HG03097 (cell line): ENCODE measurements around the gene KRTAP22-2.

Source experiments
- ATAC-seq: cut with Tn5 transposase; IDR thresholded peaks from one replicate; pipeline ENCODE4 v1.9.1; 2021; ENCODE audit not compliant: unreplicated experiment, low FRiP score

The KRTAP22-2 gene

DNA sequence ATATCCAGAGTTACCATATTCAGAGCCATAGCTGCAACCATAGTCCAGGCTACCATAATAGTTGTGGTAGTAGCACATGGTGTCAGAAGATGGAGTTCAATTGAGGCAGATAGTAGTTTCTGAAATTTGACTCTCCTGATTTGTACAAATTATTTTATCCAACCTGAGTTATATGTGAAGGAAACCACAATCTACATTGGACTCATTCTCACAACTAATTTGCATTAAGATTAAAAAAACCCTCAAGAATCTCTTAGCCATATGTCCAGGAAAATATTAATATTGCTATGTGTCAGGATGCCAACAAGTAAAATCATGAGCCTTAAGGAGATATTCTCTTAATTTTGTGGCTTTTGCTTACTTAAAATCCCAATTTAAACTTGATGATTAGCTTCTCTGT, at the start of gene KRTAP22-2:
Gene KRTAP22-2, minus strand, starts transcription at position 101 of the 400 bp plus-strand sequence.
- no peak for ATAC-seq

DNA sequence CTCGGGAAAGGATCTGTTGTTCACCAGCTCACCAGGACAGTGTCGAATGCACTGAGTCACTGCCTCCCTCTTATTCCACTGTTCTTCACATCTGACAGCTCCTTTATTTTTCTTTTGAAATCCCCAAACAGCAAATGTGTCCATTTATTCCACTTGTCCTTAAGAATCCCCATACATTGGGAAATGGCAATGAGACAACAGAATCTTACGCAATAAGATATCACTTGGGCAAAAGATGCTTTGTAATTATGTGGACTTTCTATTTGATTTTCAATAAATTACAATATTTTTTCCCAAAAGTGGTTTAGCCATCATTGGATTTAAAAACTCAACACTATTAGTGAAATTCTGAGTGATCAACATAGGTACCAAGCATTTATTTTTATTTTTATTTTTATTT, 48.5 kb upstream of the KRTAP22-2 start:
- no peak for ATAC-seq

DNA sequence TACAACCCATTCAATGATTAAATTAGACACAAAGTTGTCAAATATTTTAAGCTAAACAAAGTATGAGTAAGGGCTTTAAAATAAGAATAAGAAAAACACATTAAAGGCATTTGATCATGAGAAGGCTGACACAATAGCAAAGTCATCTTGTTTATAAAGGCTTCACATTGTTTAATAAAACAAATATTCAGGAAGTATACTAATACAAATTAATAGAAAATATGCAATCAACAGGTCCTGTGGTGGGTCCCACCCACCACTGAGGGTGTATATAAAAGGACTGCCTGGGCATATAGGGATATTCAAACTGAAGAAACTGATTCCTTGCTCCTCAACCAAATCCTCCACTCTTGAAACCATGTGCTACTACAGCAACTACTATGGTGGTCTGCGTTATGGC, 44.7 kb upstream of the KRTAP22-2 start, which contains the start of gene KRTAP20-2:
Gene KRTAP20-2, plus strand, starts transcription at position 301 of the 400 bp plus-strand sequence. Its CDS starts 58 bp downstream, at position 359.
- ATAC-seq: no peak

DNA sequence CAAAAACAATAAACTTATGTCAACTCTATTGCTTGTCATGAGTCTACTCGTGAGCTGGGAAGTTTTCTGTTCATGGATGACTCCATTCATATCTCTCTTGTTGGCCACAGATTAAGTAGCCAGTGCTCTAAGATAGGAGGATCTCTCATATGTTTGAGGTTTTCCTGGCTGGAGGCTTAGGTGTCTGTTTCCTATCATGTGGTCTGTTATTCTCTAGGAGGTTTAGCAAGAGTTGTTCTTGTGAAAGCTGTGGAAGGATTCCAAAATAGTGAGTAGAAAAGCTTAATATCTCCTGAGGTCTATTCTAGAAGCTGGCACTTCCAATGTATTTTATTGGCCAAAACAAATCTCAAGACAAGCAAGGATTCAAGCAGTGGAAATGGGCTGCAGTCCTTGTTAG, 39.0 kb upstream of the KRTAP22-2 start:
- ATAC-seq: no peak

DNA sequence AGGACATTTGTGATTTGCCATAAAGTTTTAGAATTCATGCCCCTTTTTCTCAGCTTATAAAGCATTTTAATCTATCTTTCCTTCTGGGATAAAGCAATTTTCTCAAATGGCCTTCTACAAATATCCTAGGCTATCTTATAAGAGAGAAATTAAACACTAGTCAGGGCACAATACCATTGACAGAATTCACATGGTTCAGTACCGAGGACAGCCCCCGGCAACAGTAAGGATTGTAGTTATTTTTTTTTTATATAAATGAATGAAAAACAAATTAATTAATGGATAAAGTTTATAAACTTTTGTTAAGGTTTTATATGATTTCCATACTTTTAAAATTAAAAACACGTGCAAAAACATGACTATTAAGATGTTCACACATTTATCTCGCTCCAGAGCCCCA, 37.9 kb upstream of the KRTAP22-2 start:
- ATAC-seq: no peak

DNA sequence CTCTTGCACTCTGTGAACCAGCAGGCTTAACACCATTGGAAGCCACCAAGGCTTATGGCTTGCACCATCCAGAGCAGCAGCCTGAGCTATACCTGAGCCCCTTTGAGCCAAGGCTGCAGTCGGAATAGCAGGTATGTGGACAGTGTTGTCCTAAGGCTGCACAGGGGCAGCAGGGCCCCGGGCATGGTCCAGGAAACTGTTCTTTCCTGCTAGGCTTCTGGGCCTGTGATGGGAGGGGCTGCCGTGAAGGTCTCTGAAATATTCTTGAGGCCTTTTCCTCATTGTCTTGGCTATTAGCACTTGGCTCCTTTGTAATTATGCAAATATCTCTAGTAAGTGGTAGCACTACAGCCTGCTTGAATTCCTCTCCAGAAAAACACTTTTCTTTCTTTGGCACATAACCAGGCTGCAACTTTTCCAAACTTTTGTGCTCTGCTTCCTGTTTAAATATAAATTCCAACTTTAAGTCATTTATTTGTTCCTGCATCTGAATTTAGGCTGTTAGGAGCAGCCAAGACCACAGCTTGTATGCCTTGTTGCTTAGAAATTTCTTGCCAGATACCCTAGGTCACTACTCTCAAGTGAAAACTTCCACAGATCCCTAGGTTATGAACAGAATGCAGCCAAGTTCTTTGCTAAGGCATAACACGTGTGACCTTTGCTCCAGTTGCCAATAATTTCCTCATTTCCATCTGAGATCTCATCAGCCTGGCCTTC, 35.4 kb upstream of the KRTAP22-2 start:
- ATAC-seq: no peak

DNA sequence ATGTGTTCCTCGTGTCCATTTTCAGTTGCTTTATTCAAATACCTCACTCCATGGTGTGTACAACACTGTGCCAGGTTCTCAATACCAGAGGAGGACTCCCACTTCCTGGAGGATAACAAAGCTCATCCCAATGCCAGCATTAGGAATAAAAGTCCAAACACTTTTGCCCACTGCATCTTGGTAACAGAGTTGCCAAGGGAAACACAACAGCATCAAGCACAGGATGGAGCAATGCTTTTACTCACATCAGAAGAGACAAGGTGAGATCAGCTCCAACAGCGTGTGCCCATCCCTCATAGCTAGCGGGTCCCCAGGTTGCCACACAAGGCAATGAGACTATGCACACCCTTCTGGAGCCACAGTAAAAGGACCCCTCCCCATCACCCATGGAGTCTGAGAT, 33.2 kb upstream of the KRTAP22-2 start:
- ATAC-seq: no peak

DNA sequence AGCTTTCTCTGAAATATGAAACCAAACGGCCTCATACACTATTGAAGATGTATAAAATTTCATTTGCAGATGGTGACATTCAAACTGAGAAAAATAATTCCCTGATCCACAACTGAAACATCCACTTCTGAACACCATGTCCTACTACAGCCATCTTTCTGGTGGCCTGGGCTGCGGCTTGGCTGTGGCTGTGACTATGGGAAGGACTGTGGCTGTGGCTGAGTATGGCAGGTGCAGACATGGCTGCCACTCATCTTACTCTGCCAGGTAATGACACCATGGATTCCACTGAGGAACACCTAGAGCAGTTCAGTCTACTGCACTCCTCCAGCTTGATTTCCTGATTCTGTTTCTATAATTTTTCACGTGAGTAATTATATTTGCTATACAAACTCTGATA, 30.3 kb upstream of the KRTAP22-2 start, which contains the start of gene KRTAP20-4:
Gene KRTAP20-4, plus strand, starts transcription at position 106 of the 400 bp plus-strand sequence.
- ATAC-seq: no peak

DNA sequence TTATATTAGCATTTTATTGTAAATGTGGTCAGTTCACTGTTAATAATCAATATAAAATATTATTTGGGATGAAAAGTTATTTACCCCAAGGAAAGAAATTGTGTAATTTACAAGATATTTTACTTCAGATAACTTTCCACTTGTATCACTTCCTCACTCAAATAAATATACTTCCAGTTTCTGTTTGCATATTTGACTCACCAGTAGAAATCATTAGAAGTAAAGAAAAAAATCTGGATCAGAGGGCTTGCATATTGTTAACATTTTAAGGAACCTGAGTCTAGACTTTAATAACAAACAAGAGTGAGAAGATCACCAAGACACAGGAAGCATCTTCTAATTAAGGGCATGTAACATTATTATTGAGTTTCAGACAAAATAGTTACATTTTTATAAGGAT, 29.9 kb upstream of the KRTAP22-2 start:
- ATAC-seq: no peak

DNA sequence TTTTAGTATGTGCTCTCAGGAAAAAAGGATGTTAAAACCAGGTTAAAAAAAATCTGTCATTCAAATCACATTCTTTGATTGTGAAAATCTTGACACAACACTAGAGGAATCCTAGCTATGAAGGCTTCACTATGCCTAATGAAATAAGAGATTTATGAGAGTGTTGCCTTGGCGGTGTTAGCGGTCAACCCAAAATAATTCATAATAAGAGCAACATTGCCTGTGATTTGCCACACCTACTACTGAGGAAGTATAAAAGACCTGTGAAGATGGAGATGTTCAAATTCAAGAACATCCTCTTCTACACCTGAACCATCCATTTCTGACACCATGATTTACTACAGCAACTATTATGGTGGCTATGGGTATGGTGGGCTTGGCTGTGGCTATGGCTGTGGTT, 25.9 kb upstream of the KRTAP22-2 start, which contains the start of gene KRTAP20-1:
Gene KRTAP20-1, plus strand, starts transcription at position 301 of the 400 bp plus-strand sequence. Its CDS starts 30 bp downstream, at position 331.
- no peak for ATAC-seq

DNA sequence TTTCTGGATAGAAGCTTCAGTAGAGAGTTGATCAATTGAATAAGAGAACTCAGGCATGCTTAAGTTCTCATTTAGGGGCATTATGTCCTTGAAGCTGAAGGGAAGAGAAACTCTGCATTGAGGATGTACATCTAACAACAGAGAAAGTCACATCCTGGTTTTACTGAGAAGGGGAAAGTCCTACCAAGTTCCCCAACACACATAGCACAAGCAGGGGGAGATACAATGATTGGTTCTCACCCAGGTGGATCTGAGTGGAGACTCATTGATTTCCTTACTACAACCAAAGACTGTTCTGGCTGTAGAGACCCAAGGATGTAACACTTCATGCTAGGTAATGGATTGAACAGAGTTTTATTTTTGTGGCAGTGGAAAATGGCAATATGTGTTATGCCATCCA, 25.0 kb upstream of the KRTAP22-2 start:
- no peak for ATAC-seq

DNA sequence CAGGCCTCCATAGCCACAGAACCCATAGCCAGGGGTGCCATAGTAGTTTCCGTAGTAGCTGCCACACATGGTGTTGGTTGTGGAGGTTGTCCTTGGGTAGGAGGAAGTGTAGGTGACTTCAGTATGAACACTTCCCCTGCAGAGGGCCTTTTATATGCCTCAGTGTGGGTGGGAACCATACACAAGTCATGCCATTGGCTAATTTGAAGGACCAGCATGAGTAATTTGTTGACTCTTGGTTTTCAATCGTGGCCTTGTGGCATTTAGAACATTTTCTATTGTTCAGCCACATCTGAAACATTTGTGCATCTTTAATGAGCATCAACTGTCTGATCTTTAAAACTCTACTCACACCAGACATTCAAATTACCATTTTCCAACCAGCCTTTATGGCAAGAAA, 23.6 kb upstream of the KRTAP22-2 start, which contains the start of gene KRTAP6-1:
Gene KRTAP6-1, minus strand, starts transcription at position 95 of the 400 bp plus-strand sequence. Its CDS starts 26 bp downstream, at position 69.
- ATAC-seq: no peak

DNA sequence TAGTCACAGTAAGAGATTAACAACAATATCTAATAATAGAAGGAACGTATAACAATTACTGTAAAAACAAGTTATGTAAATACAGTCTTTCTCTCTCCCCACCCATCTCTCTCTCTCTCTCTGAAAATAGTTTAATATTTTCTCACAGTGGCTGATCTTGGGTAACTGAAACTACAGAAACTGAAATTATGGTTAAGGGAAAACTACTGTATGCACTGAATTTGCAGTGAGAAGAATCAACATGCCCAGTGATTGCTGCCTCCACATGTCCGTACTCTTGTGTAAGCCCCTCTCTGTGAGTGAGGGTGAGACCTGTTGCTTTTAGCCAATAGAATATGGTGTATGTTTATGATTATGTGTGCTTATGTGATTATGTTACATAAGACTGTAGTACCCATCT, 21.9 kb upstream of the KRTAP22-2 start:
- ATAC-seq: no peak

DNA sequence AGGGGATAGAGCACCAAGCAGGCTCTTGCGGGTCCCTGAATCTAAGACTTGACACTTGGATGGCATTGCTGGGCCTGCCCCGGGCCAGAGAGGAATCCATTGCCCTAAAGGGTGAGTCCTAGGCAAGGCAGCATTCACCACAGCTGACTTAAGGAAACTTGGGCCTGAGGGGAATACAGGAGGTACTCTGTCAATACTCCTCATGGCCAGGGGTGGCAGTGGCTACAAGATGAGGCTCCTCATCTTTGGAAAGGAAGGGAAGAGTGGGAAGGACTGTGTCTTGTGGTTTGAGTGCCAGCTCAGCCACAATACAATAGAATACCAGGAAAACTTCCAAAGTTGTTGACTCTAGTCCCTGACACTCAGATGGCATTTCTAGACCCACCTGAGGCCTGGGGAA, 15.8 kb upstream of the KRTAP22-2 start:
- ATAC-seq: no peak

DNA sequence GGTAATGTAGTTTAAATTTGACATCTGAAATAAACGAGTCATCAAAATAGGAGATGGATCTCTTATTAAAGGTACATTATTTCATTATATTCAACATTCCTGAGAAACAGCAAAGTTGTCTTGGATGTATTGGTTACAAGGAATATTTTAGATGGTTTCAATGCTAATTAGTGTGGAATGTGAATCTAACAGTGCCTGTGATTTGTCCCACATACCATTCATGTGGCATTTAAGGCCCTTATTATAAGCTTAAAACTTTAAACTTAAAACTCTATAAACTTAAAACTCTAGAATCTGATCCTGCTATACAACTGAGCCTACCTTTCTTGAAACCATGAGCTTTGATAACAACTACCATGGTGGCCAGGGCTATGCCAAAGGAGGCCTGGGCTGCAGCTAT, 10.6 kb upstream of the KRTAP22-2 start, which contains the start of gene KRTAP22-1:
Gene KRTAP22-1, plus strand, starts transcription at position 301 of the 400 bp plus-strand sequence.
- ATAC-seq: no peak

DNA sequence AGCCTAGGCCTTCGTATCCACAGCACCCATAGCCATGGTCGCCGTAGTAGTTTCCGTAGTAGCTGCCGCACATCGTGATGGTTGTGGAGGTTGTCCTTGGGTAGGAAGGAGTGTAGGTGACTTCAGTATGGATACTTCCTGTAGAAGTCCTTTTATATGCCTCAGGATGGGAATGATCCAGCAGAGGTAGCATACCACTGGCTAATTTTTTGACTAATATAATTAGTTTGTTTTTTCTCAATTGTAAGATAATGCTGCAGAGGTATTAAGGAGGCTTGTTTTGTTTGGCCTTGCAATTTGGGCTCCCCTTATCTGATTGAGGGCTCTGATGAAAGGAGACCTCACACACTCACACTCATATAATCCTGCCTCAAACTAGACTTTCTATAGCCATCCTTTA, 8.6 kb upstream of the KRTAP22-2 start, which contains the start of gene KRTAP6-2:
Gene KRTAP6-2, minus strand, starts transcription at position 101 of the 400 bp plus-strand sequence. Its CDS starts 28 bp downstream, at position 73.
- ATAC-seq: no peak

DNA sequence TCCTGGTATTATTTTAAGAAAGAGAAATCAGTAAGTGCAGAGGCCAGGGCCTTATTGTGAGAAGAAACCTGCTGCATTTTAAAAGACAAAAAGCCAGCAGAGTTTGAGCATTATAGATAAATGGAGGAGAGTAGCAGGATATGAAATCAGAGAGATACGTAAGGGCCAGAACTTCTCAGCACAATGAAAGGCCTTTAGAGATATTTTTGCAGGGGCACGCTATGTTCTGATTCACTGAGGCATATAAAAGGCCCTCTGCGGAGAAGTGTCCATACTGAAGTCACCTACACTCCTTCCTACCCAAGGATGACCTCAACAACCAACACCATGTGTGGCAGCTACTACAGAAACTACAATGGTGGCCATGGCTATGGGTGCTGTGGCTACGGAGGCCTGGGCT, 1.9 kb upstream of the KRTAP22-2 start, which contains the start of gene KRTAP6-3:
Gene KRTAP6-3, plus strand, starts transcription at position 301 of the 400 bp plus-strand sequence. Its CDS starts 6 bp downstream, at position 307.
- ATAC-seq: no peak

DNA sequence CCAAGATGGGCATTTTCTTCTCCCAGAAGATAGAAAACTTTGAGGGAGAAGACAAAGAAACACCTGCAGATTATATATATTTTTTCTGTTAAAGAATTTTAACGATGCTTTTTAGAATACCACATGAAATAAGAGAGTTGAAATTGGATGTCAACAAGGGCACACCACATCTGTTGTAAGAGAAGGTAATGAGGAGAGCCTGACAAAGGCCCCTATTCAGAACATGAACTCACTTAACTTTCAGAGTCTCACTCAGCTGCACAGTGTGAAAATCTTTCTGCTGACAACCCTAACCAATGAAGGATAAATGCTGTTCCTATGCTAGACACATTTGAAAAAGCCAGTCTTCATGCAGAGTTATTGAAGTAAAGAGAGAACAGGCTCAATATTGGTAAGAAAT, 7.3 kb downstream of the KRTAP22-2 start:
- ATAC-seq: no peak

DNA sequence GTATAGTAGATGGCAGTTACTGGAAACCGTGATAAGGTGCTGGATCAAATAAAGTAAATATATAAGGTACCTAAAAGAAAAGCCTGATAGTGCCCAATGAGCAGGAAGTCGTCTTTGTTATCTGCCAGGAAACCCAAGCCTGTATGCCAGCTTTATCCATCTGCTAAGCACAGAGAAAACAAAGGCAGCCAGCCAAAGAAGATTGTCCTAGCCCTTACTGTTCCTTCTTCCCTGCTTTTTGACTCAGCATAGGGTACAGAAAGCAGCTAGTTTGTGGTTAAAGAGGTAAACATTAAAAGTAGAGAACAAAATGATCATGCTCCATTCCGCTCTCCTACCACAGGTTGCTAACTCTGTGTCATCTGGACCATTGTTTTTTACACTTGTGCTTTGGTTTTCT, 10.1 kb downstream of the KRTAP22-2 start:
- no peak for ATAC-seq

DNA sequence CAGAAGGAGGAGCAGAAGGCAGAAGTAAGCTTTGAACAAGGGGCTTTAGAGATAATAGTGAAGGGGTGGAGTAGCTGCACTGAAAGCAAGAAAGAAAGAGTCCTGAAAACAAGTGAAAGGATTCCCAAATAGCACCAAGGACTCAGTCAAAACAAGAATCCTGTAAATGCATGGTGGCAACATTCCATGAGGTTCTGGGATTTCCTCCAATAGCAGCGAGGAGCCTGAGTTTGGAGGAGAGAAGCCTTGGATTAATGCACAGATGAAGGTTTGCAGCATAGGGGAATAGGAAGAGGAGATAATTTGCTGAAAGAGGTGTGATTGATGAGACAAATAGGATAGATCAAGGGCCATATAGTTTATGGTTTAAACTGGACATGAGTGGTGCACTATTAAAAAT, 10.9 kb downstream of the KRTAP22-2 start:
- no peak for ATAC-seq

DNA sequence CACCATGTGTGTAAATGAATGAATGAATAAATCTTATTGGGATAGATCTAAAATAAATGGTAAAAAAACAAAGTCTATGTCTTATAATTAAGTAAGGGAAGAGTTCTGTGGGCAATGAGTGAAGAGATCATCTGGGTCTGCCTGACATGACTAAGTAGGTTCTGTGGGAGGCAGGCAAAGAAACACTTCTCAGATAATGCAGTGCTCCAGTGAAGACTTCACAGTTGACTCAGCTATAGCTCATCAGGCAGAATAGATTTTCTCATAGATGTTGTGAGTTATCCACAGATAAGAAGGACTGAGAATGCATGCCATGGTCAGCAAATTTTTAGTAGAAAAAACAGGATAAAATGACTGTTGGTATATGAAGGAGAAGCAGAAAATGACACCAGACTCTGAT, 12.4 kb downstream of the KRTAP22-2 start:
- ATAC-seq: no peak

DNA sequence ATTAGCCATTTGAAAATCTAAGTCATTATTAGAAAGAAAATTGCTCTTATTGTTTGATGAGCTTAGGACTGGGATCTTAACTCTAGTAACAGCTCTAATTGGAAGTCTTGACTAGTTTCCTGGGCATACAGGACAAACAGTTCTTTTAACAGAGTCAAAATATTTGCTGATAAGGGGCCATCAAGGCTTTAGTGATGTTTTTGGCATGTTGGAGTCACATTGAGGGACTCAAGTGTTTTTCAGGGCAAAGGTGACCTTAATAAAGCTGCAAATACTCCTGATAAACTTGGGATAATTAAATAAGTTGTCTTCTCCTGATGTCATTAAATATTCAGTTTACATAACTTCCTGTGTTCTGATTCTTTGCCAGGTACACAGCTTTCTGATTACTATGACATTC, 22.6 kb downstream of the KRTAP22-2 start:
- ATAC-seq: no peak
